GM12892 (cell line): ENCODE data around the gene TMOD3.

Experiments used
- POLR2AphosphoS5 ChIP-seq: IDR thresholded peaks from 2 replicates; pipeline ENCODE4 v1.6.1; 2011; ENCODE audit warnings: low read depth, low read length, control low read depth
- TAF1 ChIP-seq: IDR thresholded peaks from 2 replicates; pipeline ENCODE4 v1.6.1; 2011; ENCODE audit warnings: low read depth, mild to moderate bottlenecking, control low read depth, low read length, borderline replicate concordance

DNA sequence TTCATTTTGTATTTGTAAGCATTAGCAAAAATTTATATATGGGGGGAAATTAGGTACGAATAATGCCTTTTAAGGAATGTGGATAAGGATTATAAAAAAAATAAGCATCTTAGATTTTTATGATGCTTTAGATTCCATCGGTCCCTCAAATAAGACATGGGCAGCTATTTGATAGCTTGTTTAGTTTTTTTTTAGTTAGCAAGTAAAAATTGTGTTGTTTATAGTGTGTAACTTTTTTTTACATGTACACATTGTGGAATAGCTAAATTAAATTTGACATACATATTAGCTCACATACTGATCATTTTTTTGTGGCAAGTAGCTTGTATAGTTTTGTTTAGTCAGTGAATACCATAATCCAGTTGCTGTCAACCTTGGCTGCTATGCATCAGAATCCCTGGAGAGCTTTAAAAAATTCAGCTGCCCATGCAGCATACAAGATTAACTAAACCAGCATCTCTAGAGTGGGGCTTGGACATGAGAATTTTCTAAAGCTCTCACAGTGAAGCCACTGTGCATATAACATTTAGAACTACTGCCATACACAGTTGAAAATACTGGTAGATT is 53.9 kb downstream of the TMOD3 start:
- TF ChIP-seq TAF1 (no peak), POLR2AphosphoS5 (no peak)
